Measurements from ENCODE around the gene SLC11A1. TPM values are rescaled to one million over a fixed set of nuclear protein-coding genes. Genes with fewer than 3 reads are reported as not detected.

Gene SLC11A1
- total and polyA plus RNA-seq, 8 donors, result 4.2 to 20.4 (median 8.9) TPM; not detected in 1

- Histone ChIP-seq H3K4me1 (peaks cover 13 to 19% (median 15%) of the 10 kb centered on the region in 4 donors), H3K27me3 (no peaks in the 10 kb centered on the region), H3K9me3 (no peaks in the 10 kb centered on the region), H3K36me3 (no peaks in the 10 kb centered on the region), H3K4me3 (no peak overlapping the region), H3K27ac (no peak overlapping the region)
- intact Hi-C loops (cut with DNase I; ENCODE audit: low total_unique reads), result no loop called here
- no peak for TF ChIP-seq EP300 (IDR thresholded peaks at IDR 0.05)
- no peak for TF ChIP-seq CTCF (IDR thresholded peaks at IDR 0.05)
- no peak for TF ChIP-seq POLR2A (IDR thresholded peaks at IDR 0.05)
- no peak for TF ChIP-seq POLR2AphosphoS5 (IDR thresholded peaks at IDR 0.05)
- WGBS, 5 donors, result 89 to 96% (median 92%) methylated on average over 9 of the region's 9 CpGs
- DNase-seq, result no peak
These were observed 52.4 kb downstream of the SLC11A1 start for GRCh38 chr2:218434456-218434855.

GRCh38 chr2:218435003-218435982 lies 53.2 kb downstream of the SLC11A1 start:
- Histone ChIP-seq H3K9me3 (no peaks in the 10 kb centered on the region), H3K36me3 (no peaks in the 10 kb centered on the region), H3K4me1 (peaks cover 13 to 19% (median 15%) of the 10 kb centered on the region in 4 donors), H3K4me3 (no peak overlapping the region), H3K27me3 (no peaks in the 10 kb centered on the region), H3K27ac (no peak overlapping the region)
- 91 to 95% (median 93%) methylated on average over 9 to 11 of the region's 11 CpGs for WGBS, 5 donors
- TF ChIP-seq POLR2A (IDR thresholded peaks at IDR 0.05) (no peak), CTCF (IDR thresholded peaks at IDR 0.05) (no peak), POLR2AphosphoS5 (IDR thresholded peaks at IDR 0.05) (no peak), EP300 (IDR thresholded peaks at IDR 0.05) (no peak)
- DNase-seq, result no peak
- intact Hi-C loops (cut with DNase I; ENCODE audit: low total_unique reads), result no loop called here

GRCh38 chr2:218436992-218437391 lies 54.9 kb downstream of the SLC11A1 start:
- Histone ChIP-seq H3K4me1 (peaks cover 13 to 19% (median 15%) of the 10 kb centered on the region in 4 donors), H3K27ac (no peak overlapping the region), H3K9me3 (no peaks in the 10 kb centered on the region), H3K27me3 (no peaks in the 10 kb centered on the region), H3K4me3 (no peak overlapping the region), H3K36me3 (no peaks in the 10 kb centered on the region)
- intact Hi-C loops (cut with DNase I; ENCODE audit: low total_unique reads), result no loop called here
- TF ChIP-seq POLR2AphosphoS5 (IDR thresholded peaks at IDR 0.05) (no peak), EP300 (IDR thresholded peaks at IDR 0.05) (no peak), CTCF (IDR thresholded peaks at IDR 0.05) (no peak), POLR2A (IDR thresholded peaks at IDR 0.05) (no peak)
- 86 to 94% (median 88%) methylated on average over 4 to 5 of the region's 5 CpGs for WGBS, 5 donors
- no peak for DNase-seq

GRCh38 chr2:218437969-218438368 lies 55.9 kb downstream of the SLC11A1 start:
- DNase-seq, result no peak
- Histone ChIP-seq H3K9me3 (no peaks in the 10 kb centered on the region), H3K4me1 (peaks cover 13 to 19% (median 15%) of the 10 kb centered on the region in 4 donors), H3K27ac (peak overlapping the region in 4 of 5 donors; percentile 14 to 60 (median 29)), H3K27me3 (no peaks in the 10 kb centered on the region), H3K4me3 (no peak overlapping the region), H3K36me3 (no peaks in the 10 kb centered on the region)
- TF ChIP-seq POLR2AphosphoS5 (IDR thresholded peaks at IDR 0.05), result no peak
- no peak for TF ChIP-seq EP300 (IDR thresholded peaks at IDR 0.05)
- no peak for TF ChIP-seq POLR2A (IDR thresholded peaks at IDR 0.05)
- no peak for TF ChIP-seq CTCF (IDR thresholded peaks at IDR 0.05)
- WGBS, 5 donors, result 91 to 97% (median 92%) methylated on average over 1 of the region's 1 CpG
- intact Hi-C loops (cut with DNase I; ENCODE audit: low total_unique reads), result no loop called here

Data from stomach (tissue), 9 donors.